Kidney (tissue), 14 donors: ENCODE results near the gene NRP2. TPM values are rescaled to one million over a fixed set of nuclear protein-coding genes. Genes with fewer than 3 reads are reported as not detected.

Experiments
- DNase-seq, 5 donors: peaks; one replicate each; pipeline ENCODE4 v3.0.0-alpha.2; 2013 to 2020
- FAIRE-seq: peaks from 2 replicates; lab custom pipeline; 2012; peaks lifted over from hg19 to GRCh38; lab: Jason Lieb, UNC
- H3K27ac ChIP-seq, 2 donors: one replicate each; pipeline ENCODE4 v1.7.0; 2013; ENCODE audit warnings: low read depth in 2 of 2, low read length in 2 of 2, inconsistent platforms in 1 of 2
- H3K27me3 ChIP-seq: one replicate; pipeline ENCODE4 v1.7.1; 2013; ENCODE audit warnings: low read length, inconsistent platforms; ENCODE audit not compliant: control insufficient read depth, insufficient read depth
- H3K36me3 ChIP-seq, 3 donors: one replicate each; pipeline versions ENCODE4 v1.7.0 to v1.7.1; 2013; ENCODE audit warnings: low read length in 3 of 3, control low read depth in 1 of 3, inconsistent platforms in 1 of 3; ENCODE audit not compliant: insufficient read depth in 3 of 3, control insufficient read depth in 2 of 3
- H3K4me1 ChIP-seq, 3 donors: one replicate each; pipeline versions ENCODE4 v1.7.0 to v1.7.1; 2013; ENCODE audit warnings: low read length in 3 of 3, inconsistent platforms in 1 of 3, low read depth in 1 of 3; ENCODE audit not compliant: control insufficient read depth in 2 of 3, insufficient read depth in 2 of 3
- H3K4me3 ChIP-seq, 3 donors: one replicate each; pipeline versions ENCODE4 v1.7.0 to v1.8.1; 2013; ENCODE audit warnings: low read length in 3 of 3, control low read depth in 1 of 3, inconsistent platforms in 1 of 3
- H3K9ac ChIP-seq, 3 donors: one replicate each; pipeline versions ENCODE4 v1.7.0 to v1.7.1; 2013; ENCODE audit warnings: low read length in 3 of 3, control low read depth in 1 of 3, inconsistent platforms in 1 of 3
- H3K9me3 ChIP-seq, 3 donors: one replicate each; pipeline versions ENCODE4 v1.7.0 to v1.7.1; 2013; ENCODE audit warnings: low read length in 3 of 3, control low read depth in 1 of 3, inconsistent platforms in 1 of 3; ENCODE audit not compliant: control insufficient read depth in 2 of 3, insufficient read depth in 1 of 3
- CTCF ChIP-seq: IDR thresholded peaks from 3 replicates; pipeline ENCODE4 v1.5.1; 2012; ENCODE audit warnings: mild to moderate bottlenecking, moderate library complexity, borderline replicate concordance; ENCODE audit not compliant: insufficient read depth; ENCODE audit errors: extremely low read depth
- intact Hi-C: fragments of 100-400 bp; cut with DNase I; formaldehyde crosslinking; loops from one replicate; pipeline ENCODE4 v1.11.1; 2022
- polyA plus RNA-seq: library from polyadenylated mRNA; stranded (reverse); fragments of 350-450 nt; fragmentation: Illumina TruSeq; extraction: RNeasy Lipid Tissue Mini Kit (QIAGEN cat#74804); gene quantifications from one replicate; pipeline ENCODE4 v1.2.3, GENCODE V29; 2014; ENCODE audit warnings: low read depth, low replicate concordance; ENCODE audit not compliant: insufficient read depth
- total RNA-seq: library from RNA; stranded (reverse); fragmentation: NEBNext Ultra II Directional; extraction: Animal tissue kit (Norgen Biotek cat#: 25700); gene quantifications from one replicate; pipeline ENCODE4 v1.2.1, GENCODE V29; 2021
- donor health status: control.
- donor health status: control.
- donor health status: control.
- donor health status: control.
- donor health status: control.
- donor health status: DM: yes; HTN: yes; CAD: no.
- donor health status: Normal renal cell carcinoma (clear cell type).

The NRP2 gene
- total and polyA plus RNA-seq, 2 donors from 2014 or later = 2.3 to 37.7 TPM

DNA sequence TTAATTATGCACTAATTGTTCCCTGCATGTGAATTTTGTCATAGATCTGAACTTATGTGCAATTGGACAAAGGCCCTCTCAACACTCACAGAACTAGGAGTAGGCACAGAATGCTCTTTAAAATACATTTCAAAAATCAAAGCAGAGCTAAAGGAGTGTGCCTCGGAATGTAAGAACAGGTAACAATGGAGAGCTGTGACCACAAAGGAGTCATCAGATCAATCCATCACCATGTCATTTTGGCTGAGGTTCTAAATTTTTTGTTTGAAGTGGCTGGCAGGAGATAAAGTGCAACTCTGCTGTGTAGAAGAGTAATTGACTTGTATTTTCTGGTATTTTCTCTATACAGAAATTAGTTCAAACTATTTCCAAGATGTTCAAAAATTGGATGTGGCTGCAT, 155.4 kb downstream of the NRP2 start:
- H3K27ac ChIP-seq = no peak overlapping the region
- TF ChIP-seq CTCF = no peak
- H3K9me3 ChIP-seq = peaks cover 0 to 5% (median 2%) of the 10 kb centered on the region in 3 donors
- peaks cover 0 to 2% (median 0%) of the 10 kb centered on the region in 3 donors for H3K4me1 ChIP-seq
- FAIRE-seq (no peak), DNase-seq (no peak)
- no peaks in the 10 kb centered on the region for H3K36me3 ChIP-seq
- no peaks in the 10 kb centered on the region for H3K27me3 ChIP-seq
- H3K9ac ChIP-seq = no peak overlapping the region
- H3K4me3 ChIP-seq = no peak overlapping the region
- intact Hi-C loops = no loop called here

GRCh38 chr2:205845446-205845845, 163.1 kb downstream of the NRP2 start:
- no peak for FAIRE-seq
- H3K27ac ChIP-seq = no peak overlapping the region
- no peak for TF ChIP-seq CTCF
- H3K4me1 ChIP-seq = no peaks in the 10 kb centered on the region
- H3K36me3 ChIP-seq = no peaks in the 10 kb centered on the region
- no peaks in the 10 kb centered on the region for H3K9me3 ChIP-seq
- no peak overlapping the region for H3K9ac ChIP-seq
- no peaks in the 10 kb centered on the region for H3K27me3 ChIP-seq
- no peak for DNase-seq
- intact Hi-C loops = no loop called here
- H3K4me3 ChIP-seq = no peak overlapping the region
